GM21515 (cell line): ENCODE data around the gene KRR1.
"Not testable (repeated sequence)": the region's sequence is repeated elsewhere in the genome, so short reads cannot be mapped to it uniquely, and the experiment has no call there.

Experiments
- ATAC-seq: cut with Tn5 transposase; IDR thresholded peaks from one replicate; pipeline ENCODE4 v1.9.1; 2021; ENCODE audit not compliant: unreplicated experiment

Gene KRR1

GRCh38 chr12:75526655-75527511 is 15.5 kb upstream of the KRR1 start:
- peak; percentile 97 for ATAC-seq

- ATAC-seq: no peak
Observed at GRCh38 chr12:75525263-75525662, 13.9 kb upstream of the KRR1 start.

- ATAC-seq: not testable (repeated sequence)
Observed at GRCh38 chr12:75522124-75522523, 10.7 kb upstream of the KRR1 start.

GRCh38 chr12:75521224-75521623 is 9.8 kb upstream of the KRR1 start:
- ATAC-seq: not testable (repeated sequence)

GRCh38 chr12:75509621-75510020 is 1.8 kb downstream of the KRR1 start:
- no peak for ATAC-seq

GRCh38 chr12:75508159-75508558 is 3.2 kb downstream of the KRR1 start:
- ATAC-seq: no peak

GRCh38 chr12:75507086-75507485 is 4.3 kb downstream of the KRR1 start:
- no peak for ATAC-seq

GRCh38 chr12:75505706-75506312 is 5.6 kb downstream of the KRR1 start:
- ATAC-seq: no peak

- no peak for ATAC-seq
Observed at GRCh38 chr12:75503866-75504265, 7.5 kb downstream of the KRR1 start.

GRCh38 chr12:75503459-75503858 is 8.0 kb downstream of the KRR1 start:
- ATAC-seq: no peak

- no peak for ATAC-seq
Observed at GRCh38 chr12:75491169-75491568, 20.2 kb downstream of the KRR1 start.

GRCh38 chr12:75489613-75490210 is 21.7 kb downstream of the KRR1 start:
- peak; percentile 61 for ATAC-seq

GRCh38 chr12:75489187-75489586 is 22.2 kb downstream of the KRR1 start:
- ATAC-seq: no peak

GRCh38 chr12:75488553-75488952 is 22.9 kb downstream of the KRR1 start:
- peak; percentile 51 for ATAC-seq

GRCh38 chr12:75487308-75487707 is 24.1 kb downstream of the KRR1 start:
- ATAC-seq: no peak

- ATAC-seq: not testable (repeated sequence)
Observed at GRCh38 chr12:75484450-75484849, 27.0 kb downstream of the KRR1 start.

- no peak for ATAC-seq
Observed at GRCh38 chr12:75483431-75483830, 28.0 kb downstream of the KRR1 start.

- no peak for ATAC-seq
Observed at GRCh38 chr12:75482646-75483045, 28.8 kb downstream of the KRR1 start.

- no peak for ATAC-seq
Observed at GRCh38 chr12:75481774-75482173, 29.6 kb downstream of the KRR1 start.

GRCh38 chr12:75481013-75481705 is 30.2 kb downstream of the KRR1 start:
- ATAC-seq: peak; percentile 17

- peak; percentile 88 for ATAC-seq
Observed at GRCh38 chr12:75480469-75480949, 30.9 kb downstream of the KRR1 start, which contains the start of gene GLIPR1. Gene GLIPR1 (plus strand): TSS chr12:75480755. CDS start chr12:75480881, 126 bp downstream.
